ENCODE data around the gene C4orf46.
A peak's percentile ranks its signal among the peaks of the same experiment; 100 is the strongest.

The C4orf46 gene

DNA sequence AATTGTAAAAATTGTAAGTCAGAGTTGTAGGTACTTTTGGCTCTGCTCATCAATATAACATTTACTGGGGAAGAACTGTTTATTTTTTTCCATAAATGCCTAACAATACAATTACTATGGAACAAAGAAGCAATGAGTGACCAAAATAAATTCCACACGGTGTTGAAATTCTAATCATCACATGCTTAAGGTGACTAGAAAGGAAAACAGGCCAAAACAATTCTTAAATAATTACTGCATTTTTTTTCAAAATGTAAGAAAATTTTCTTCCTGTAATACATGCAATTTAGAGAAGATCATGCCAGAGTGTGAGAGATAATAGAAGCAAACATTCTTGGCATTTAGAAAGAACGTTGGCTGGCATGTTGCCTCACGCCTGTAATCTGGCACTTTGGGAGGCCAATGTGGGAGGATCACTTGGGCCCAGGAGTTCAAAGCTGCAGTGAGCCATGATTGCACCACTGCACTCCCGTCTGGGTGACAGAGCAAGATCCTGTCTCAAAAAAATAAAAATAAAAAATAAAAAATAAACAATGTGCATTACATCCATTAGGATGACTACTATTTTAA lies 22.5 kb downstream of the C4orf46 start:
- no peak for DNase-seq

DNA sequence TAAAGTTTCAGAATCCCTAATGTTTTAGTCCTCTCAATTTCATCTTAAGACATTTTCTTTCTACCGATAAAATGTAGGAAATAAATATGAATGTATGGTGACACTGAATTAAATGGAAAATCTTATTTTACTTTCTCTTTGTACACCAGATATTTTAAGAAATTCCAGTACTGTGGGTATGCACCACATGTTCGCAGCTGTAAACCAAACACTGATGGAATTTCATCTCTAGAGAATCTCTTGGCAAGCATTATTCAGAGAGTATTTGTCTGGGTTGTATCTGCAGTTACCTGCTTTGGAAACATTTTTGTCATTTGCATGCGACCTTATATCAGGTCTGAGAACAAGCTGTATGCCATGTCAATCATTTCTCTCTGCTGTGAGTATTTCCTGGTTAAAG lies 26.9 kb downstream of the C4orf46 start:
- no peak for DNase-seq

DNA sequence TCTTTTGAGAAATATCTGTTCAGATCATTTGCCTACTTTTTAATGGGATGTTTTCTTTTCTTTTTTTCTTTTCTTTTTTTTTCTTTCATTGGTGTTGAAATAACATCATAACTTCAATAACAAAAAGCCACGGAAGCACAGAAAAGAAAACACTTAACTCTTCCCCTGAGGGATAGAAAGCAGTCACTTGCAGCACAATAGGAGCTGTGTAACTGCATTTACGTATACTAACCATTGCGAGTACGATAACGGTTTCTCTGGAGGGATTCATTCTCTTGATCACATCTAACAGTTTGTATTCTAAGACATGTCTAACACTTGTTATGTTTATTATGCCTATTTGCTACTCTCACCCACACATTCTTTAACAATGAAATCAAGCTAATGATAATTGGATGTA lies 27.3 kb downstream of the C4orf46 start:
- DNase-seq, result no peak

DNA sequence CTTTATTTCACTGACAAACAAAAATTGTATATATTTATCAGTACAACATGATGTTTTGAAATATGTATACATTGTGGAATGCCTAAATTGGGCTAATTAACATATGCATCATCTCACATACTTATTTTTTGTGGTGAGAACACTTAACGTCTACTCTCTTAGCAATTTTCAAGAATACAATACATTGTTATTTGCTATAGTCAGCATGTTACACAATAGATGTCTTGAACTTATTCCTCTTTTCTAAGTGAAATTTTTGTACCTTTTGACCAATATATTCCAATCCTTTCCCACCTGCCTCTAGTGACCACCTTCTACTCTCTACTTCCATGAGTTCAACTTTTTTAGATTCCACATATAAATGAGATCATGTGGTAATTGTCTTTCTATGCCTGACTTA lies 35.1 kb downstream of the C4orf46 start:
- DNase-seq, result no peak

DNA sequence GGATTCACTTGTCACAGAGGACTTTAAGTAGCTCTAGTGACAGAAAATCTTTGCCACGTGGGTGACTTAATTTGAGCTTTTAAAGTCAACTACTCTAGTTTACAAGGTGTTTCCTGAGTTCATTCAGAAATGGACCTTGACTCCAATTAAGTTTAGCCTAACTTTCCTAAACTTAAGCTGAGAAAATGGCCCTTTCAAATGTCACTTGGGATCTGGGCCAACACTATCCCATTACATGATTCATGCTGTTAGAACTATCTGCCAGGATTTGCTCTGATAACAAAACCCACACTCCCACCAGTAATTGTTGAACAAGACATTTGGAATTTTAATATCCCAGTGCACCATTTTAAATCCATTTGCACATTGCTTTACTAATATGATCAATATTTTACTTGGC lies 40.8 kb downstream of the C4orf46 start:
- DNase-seq, result no peak

DNA sequence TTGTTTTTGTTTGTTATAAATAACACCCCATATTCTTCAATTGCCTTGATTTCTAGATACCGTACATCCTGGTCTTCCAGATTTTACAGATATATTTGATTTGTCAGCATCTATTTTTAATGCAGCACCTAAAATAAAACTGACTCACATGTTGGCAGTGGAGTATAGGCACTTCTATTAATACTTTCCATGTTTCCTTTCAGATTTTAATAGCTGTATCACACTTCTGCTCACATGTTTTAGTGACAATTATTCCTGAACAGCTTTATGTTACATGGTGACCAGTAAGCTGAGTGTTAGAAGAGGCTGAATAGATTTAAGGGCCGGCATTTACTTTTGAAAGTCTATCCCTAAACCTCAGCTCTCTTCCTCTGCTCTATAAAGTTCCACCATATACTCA lies 46.1 kb downstream of the C4orf46 start:
- no peak for DNase-seq

DNA sequence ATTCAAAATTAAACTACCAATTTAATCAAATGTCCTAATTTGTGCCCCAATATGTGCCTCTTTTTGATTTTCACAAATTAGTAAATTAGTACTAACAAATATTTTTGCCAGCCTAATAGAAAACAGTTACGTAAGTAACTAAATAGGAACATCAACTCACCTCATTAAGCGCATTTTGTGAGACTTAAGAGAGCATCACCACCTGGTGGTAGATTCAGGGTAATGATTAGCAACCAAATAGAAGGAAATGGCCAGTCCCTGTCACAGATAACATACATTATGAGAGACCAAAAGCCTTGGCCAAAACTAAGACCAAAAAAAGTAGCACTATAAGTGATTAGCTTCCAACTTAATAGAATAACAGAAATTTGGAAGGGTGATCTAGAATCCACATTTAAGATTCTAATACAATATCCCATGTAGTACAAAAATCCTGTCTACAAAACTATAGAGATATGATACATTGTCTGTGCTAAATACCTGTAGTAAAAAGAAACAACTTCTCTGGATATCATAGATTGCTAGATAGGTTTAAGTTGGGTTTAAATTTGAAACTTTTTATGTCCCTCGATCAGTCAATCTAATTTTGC lies 46.7 kb downstream of the C4orf46 start:
- peak in 1 of 5 donors; percentile 10 for DNase-seq

DNA sequence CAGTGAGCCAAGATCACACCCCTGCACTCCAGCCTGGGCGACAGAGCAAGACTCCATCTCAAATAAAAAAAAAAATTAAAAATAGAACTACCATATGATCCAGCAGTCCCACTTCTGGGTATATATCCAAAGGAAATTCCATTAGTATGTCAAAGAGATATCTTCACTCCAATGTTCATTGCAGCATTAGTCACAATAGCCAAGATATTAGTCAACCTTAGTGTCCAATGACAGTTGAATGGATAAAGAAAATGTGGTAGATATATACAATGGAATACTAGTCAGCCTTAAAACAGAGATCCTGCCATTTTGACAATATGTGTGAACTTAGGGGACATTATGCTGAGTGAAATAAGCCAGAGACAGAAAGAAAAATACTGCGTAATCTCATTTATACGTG lies 49.4 kb downstream of the C4orf46 start:
- no peak for DNase-seq

DNA sequence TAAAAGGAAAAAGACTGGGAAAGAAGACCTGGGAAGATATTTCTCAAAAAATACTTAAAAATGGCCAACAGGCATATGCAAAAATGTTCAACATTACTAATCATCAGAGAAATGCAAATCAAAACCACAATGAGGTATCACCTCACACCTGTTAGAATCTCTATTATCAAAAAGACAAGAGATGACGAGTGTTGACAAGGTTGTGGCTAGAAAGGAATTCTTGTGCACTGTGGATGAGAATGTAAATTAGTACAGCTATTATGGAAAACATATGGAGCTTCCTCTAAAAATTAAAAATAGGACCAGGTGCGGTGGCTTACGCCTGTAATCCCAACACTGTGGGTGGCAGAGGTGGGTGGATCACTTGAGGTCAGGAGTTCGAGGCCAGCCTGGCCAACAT lies 50.0 kb downstream of the C4orf46 start:
- DNase-seq, result no peak

DNA sequence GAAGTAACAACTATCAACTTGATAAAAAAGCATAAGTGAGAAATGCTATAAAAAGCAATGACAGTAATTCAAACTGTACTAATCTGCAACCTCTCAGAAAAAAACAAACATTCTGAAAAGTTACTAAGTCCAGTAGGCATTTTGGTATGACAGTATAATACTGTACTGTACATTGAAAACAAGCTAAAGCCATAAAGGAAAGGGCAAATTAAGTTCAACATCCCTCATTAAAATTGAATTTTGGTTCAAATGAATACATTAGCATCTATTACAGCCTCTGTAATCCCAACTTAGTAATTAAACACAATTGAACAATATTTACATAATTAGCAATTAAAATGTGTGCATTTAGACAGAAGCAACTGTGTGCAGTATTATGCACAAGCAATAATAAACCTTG lies 53.7 kb downstream of the C4orf46 start:
- DNase-seq, result no peak

Measured in T-helper 1 cell (primary cell).